GM15510 (cell line): ENCODE measurements around the gene THRB.

Experiments
- POLR2A ChIP-seq: IDR thresholded peaks from 3 replicates; pipeline ENCODE4 v1.6.1; 2011; ENCODE audit warnings: borderline replicate concordance; ENCODE audit not compliant: insufficient read length; ENCODE audit errors: extremely low read depth

THRB gene

GRCh38 chr3:24416224-24416623 is 78.4 kb downstream of the THRB start:
- no peak for TF ChIP-seq POLR2A

- TF ChIP-seq POLR2A, result no peak
These were observed 78.8 kb downstream of the THRB start for GRCh38 chr3:24415824-24416223.

DNA sequence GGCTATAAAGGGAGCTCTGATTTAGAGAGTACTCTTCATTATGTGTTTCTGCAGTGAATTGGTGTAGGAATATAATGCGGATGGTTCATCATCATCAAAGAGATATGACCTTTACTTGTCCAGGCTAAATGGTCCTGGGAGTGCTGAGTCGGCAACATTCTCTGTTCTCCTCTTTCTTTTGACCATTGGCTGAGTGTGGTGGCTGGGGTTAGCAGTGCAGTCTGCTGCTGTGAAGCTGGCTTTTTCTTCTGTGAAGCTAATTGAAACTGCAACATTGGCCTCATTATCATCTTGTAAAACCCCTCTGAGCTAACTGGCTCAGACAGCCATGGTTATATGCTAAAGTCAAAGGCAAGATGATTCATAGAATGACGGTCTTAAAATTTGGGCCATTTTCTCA is 83.8 kb downstream of the THRB start:
- no peak for TF ChIP-seq POLR2A

DNA sequence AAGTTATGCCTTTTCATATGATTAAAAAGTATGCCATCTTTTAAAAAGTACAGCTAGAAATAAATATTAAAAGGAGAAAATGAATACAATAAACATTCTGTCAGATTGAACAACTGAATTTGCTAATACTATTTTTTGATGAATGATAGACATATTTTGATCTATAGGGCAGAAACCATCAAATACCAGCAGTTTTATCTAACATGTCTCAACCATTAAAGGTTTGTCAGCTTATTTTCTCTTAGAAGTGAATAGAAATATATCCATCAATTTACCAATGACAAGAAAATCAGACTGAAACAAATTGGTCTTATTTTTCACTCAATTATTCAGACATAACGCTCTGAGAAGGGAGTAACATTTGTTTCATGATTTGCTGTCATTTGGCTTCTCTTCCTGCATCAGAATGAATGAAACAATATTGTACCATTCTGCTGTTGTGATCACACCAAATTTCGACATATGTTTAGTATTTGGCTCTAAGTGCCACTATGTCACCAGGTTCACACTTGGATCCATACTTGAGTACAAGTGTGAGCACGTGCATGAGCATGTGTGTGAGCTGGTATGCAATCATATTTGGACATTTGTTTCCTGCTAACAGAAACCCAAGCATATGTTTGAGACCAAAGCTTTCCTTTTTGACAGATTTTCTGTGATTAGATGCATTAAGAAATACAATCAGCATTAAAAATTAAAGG is 86.5 kb downstream of the THRB start:
- no peak for TF ChIP-seq POLR2A

DNA sequence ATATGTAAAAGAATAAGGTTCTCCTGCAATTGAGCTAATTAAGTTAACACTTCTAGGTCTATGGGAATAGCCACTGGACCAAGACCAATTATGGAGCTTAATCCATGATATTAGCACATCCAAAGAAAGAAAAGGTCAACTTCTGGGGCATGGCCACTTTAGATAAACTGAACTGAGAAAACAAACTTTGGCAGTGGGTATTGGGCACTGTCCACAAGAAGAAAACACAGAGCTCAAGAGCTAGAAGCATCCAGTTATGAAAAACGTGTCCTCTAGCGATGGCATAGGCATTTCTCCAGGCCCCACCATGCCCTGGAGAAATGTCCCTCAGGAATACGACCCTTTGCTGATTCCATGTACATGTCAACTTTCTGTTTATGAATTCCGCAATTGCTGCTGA is 87.8 kb downstream of the THRB start:
- TF ChIP-seq POLR2A, result no peak

DNA sequence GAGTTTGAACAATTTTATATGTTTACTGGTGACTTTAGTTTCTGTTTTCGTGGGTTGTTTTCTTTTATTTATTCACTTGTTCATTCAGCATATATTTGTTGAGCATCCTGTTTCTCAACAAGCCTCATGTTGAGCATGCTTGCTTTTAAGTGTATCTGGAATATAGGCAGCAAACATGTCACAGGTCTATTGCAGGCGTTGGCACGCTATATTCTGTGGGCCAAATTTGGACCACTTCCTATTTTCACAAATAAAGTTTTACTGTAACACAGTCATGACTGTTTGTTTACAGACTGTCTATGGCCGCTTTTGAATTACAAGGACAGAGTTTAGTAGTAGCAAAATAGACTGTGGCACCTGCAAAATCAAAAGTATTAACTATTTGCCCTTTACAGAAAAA is 89.6 kb downstream of the THRB start:
- TF ChIP-seq POLR2A, result no peak

DNA sequence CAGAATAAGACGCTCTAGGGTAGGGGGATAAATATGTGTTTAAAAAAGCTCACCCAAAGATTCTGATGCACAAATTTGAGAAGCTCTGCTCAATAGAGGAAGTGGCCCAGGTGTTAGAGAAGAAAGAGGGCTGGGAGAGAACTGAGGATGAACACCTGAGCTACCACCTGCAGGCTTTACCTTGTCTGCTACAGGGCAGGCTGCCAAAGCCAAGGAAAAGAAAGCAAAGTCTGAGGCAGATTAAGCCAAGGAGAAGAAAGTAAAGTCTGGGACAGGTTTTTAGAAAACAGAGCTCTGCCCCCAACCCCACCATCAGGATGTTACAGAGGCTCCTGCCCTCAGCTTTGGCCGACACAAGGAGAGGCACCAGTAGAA is 92.9 kb downstream of the THRB start:
- TF ChIP-seq POLR2A, result no peak

GRCh38 chr3:24401090-24401810 is 93.4 kb downstream of the THRB start:
- TF ChIP-seq POLR2A, result no peak

GRCh38 chr3:24400450-24400849 is 94.2 kb downstream of the THRB start:
- TF ChIP-seq POLR2A, result no peak

DNA sequence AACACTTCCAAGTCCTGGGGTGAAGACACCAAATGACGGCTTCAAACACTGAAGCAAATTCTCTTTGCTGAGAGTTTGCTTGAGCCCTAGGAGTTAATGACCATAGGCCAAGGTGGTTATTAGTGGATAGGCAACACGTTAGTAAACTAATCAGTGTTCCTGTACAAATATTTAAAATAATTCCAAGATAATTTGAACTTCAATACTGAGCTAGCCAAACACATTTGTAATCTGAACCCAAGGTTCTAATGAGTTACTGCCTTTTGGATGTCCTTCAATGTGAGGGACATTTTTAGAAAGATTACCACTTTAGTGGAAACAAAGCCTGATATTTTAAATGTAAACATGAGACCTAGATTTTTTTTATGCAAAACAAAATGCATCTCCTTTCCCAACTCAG is 94.6 kb downstream of the THRB start:
- no peak for TF ChIP-seq POLR2A

- TF ChIP-seq POLR2A, result no peak
These were observed 95.0 kb downstream of the THRB start for GRCh38 chr3:24399614-24400013.

- TF ChIP-seq POLR2A, result no peak
These were observed 98.3 kb downstream of the THRB start for GRCh38 chr3:24396338-24396737.

- TF ChIP-seq POLR2A, result no peak
These were observed 99.9 kb downstream of the THRB start for GRCh38 chr3:24394754-24395153.

DNA sequence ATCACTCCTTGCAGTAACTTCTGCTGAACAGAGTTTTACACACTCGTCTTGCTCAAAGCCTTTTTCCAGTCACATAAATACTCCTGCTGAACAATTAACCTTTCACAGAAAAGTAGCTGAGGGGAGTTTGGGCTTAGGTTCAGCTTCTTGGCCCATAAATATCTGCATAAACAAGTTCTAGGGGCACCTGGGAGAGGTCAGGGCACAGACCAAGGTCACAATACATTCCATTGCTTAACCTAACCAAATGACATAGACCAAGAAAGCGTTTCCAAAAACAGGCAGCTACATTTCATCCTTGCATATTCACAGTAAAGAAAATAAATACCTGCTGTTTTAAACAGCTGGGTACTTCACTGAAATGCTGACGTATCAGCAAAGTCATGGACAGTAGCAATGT is 101.3 kb downstream of the THRB start:
- TF ChIP-seq POLR2A, result no peak

DNA sequence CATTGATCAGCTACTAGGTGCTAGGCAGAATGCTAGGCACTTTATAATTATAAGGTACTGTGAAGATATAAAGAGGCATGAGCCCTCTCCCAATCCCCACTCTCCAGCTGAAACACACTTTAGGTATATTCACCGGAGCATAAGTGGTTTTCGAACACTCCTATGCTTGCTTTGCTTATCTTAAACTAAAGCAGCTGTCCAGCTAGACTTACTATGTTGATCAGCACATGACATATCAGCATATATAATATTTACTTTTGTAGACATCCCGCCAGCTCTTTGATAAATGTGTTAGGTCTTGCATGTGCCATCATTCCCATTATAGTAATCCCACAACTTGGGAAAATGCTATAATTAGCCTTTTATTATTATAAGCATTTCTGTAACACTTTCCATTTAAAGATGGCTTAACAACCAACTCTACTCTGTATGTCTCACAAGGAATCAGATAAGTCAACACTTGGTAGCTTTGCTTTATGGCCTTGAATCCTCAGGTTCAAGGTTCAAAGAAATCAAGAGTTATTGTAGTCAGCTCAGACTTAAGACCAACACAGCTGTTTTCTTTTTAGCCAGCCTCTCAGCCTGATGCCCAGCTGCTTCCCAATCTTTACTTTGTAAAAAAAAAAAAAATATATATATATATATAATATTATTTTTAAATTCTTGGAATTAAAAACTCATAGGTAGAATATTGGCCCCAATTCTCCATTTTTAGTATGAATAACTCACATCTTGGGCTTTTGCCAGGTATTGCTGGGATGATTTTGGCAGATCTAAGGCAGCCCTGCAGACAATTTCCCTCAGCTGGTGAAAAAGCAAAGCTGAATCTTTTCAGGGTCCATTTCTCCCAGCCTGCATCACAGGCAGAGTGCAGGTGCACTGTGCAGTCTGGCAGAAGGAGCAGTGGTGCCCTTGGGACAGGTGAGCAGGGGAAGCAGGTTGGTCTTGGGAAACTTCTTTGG is 104.2 kb downstream of the THRB start:
- TF ChIP-seq POLR2A, result no peak
